Lower lobe of right lung (tissue), 2 donors: Measurements from ENCODE around the gene LRRC10. TPM values are rescaled to one million over a fixed set of nuclear protein-coding genes. Genes with fewer than 3 reads are reported as not detected.

Experiments
- ATAC-seq, 2 donors: fragments of 200-7000 bp; cut with Tn5 transposase; one replicate each; pipeline ENCODE4 v1.9.1; 2020 to 2022; ENCODE audit warnings: mild to moderate bottlenecking in 2 of 2, moderate library complexity in 2 of 2
- DNase-seq: peaks from one replicate; pipeline ENCODE4 v3.0.0-alpha.2; 2020
- H3K27ac ChIP-seq: fragments of 200-600 bp; one replicate; pipeline ENCODE4 v1.8.0; 2022
- H3K27me3 ChIP-seq: fragments of 200-600 bp; one replicate; pipeline ENCODE4 v1.8.0; 2022; ENCODE audit warnings: low read depth
- H3K36me3 ChIP-seq: fragments of 200-600 bp; one replicate; pipeline ENCODE4 v1.8.0; 2022; ENCODE audit warnings: mild to moderate bottlenecking
- H3K4me1 ChIP-seq: fragments of 200-600 bp; one replicate; pipeline ENCODE4 v1.8.0; 2022
- H3K4me3 ChIP-seq: fragments of 200-600 bp; one replicate; pipeline ENCODE4 v1.8.0; 2022; ENCODE audit warnings: mild to moderate bottlenecking
- H3K9me3 ChIP-seq: fragments of 200-600 bp; one replicate; pipeline ENCODE4 v1.8.0; 2022
- CTCF ChIP-seq: fragments of 200-600 bp; IDR thresholded peaks from one replicate; pipeline ENCODE4 v1.8.0; 2022; ENCODE audit warnings: antibody characterized with exemption, mild to moderate bottlenecking
- intact Hi-C: fragments of 100-400 bp; cut with DNase I; formaldehyde crosslinking; loops from one replicate; pipeline ENCODE4 v1.11.0; 2022
- total RNA-seq: library from RNA; stranded (reverse); fragmentation: NEBNext Ultra II Directional; extraction: Animal tissue kit (Norgen Biotek cat#: 25700); gene quantifications from one replicate; pipeline ENCODE4 v1.2.1, GENCODE V29; 2021
- donor health status: DM: no; HTN: yes; CAD: no; lungs with severe emphysema.

The LRRC10 gene
- total RNA-seq, 1 donor from 2014 or later = not detected

- H3K27me3 ChIP-seq = no peaks in the 10 kb centered on the region
- intact Hi-C loops = no loop called here
- no peaks in the 10 kb centered on the region for H3K36me3 ChIP-seq
- H3K4me3 ChIP-seq = no peak overlapping the region
- H3K9me3 ChIP-seq = no peaks in the 10 kb centered on the region
- DNase-seq = no peak
- TF ChIP-seq CTCF = no peak
- no peaks in the 10 kb centered on the region for H3K4me1 ChIP-seq
- H3K27ac ChIP-seq = no peak overlapping the region
- no peak for ATAC-seq
Measured at GRCh38 chr12:69647178-69647577, 36.5 kb upstream of the LRRC10 start.

GRCh38 chr12:69645031-69645430, 34.3 kb upstream of the LRRC10 start:
- H3K36me3 ChIP-seq = no peaks in the 10 kb centered on the region
- no peak for DNase-seq
- intact Hi-C loops = no loop called here
- H3K4me3 ChIP-seq = no peak overlapping the region
- no peak for ATAC-seq
- H3K9me3 ChIP-seq = no peaks in the 10 kb centered on the region
- no peak for TF ChIP-seq CTCF
- no peaks in the 10 kb centered on the region for H3K4me1 ChIP-seq
- no peaks in the 10 kb centered on the region for H3K27me3 ChIP-seq
- H3K27ac ChIP-seq = no peak overlapping the region

GRCh38 chr12:69644511-69644910, 33.8 kb upstream of the LRRC10 start:
- H3K4me3 ChIP-seq = no peak overlapping the region
- intact Hi-C loops = no loop called here
- H3K36me3 ChIP-seq = no peaks in the 10 kb centered on the region
- ATAC-seq = no peak
- H3K4me1 ChIP-seq = no peaks in the 10 kb centered on the region
- TF ChIP-seq CTCF = no peak
- H3K27ac ChIP-seq = no peak overlapping the region
- H3K9me3 ChIP-seq = no peaks in the 10 kb centered on the region
- H3K27me3 ChIP-seq = no peaks in the 10 kb centered on the region
- DNase-seq = no peak

- no peak for TF ChIP-seq CTCF
- Histone ChIP-seq H3K27ac (no peak overlapping the region), H3K9me3 (no peaks in the 10 kb centered on the region), H3K36me3 (no peaks in the 10 kb centered on the region), H3K4me3 (no peak overlapping the region), H3K27me3 (no peaks in the 10 kb centered on the region), H3K4me1 (no peaks in the 10 kb centered on the region)
- DNase-seq = no peak
- intact Hi-C loops = no loop called here
- no peak for ATAC-seq
Measured at GRCh38 chr12:69642531-69642930, 31.8 kb upstream of the LRRC10 start.

GRCh38 chr12:69641546-69641945, 30.8 kb upstream of the LRRC10 start:
- H3K27me3 ChIP-seq = no peaks in the 10 kb centered on the region
- no peaks in the 10 kb centered on the region for H3K9me3 ChIP-seq
- no peak for ATAC-seq
- TF ChIP-seq CTCF = no peak
- H3K4me3 ChIP-seq = no peak overlapping the region
- intact Hi-C loops = no loop called here
- H3K27ac ChIP-seq = no peak overlapping the region
- DNase-seq = no peak
- no peaks in the 10 kb centered on the region for H3K36me3 ChIP-seq
- no peaks in the 10 kb centered on the region for H3K4me1 ChIP-seq
